Suprapubic skin (tissue), 4 donors: ENCODE measurements around the gene FAAP20.

Source experiments
- CTCF ChIP-seq, 2 donors: fragments of 200-600 bp in 1 of 2; fragments of 450-650 bp in 1 of 2; sonication (generic) in 1 of 2; IDR thresholded peaks; one replicate each; pipeline ENCODE4 v1.5.1; 2016 to 2019; ENCODE audit warnings: antibody characterized with exemption in 2 of 2, mild to moderate bottlenecking in 1 of 2, moderate library complexity in 1 of 2
- EP300 ChIP-seq: sonication (generic); formaldehyde crosslinking; IDR thresholded peaks from one replicate; pipeline ENCODE4 v1.6.1; 2017; ENCODE audit warnings: antibody characterized with exemption
- POLR2A ChIP-seq, 2 donors: fragments of 450-650 bp; IDR thresholded peaks; one replicate each; pipeline ENCODE4 v1.6.1; 2017; ENCODE audit warnings: antibody characterized with exemption in 2 of 2, mild to moderate bottlenecking in 2 of 2, moderate library complexity in 2 of 2
- POLR2AphosphoS5 ChIP-seq, 3 donors: sonication (generic); formaldehyde crosslinking; IDR thresholded peaks; one replicate each; pipeline ENCODE4 v1.6.1; 2017; ENCODE audit warnings: antibody characterized with exemption in 3 of 3

GRCh38 chr1:2232255-2232915, 37.8 kb upstream of the FAAP20 start:
- no peak for TF ChIP-seq CTCF (IDR thresholded peaks at IDR 0.05)
- no peak for TF ChIP-seq POLR2A (IDR thresholded peaks at IDR 0.05)
- no peak for TF ChIP-seq EP300
- TF ChIP-seq POLR2AphosphoS5 (IDR thresholded peaks at IDR 0.05): no peak
